ENCODE data around the gene FYB2. TPM values are rescaled to one million over a fixed set of nuclear protein-coding genes. Genes with fewer than 3 reads are reported as not detected.

FYB2 gene
- total RNA-seq, 2 donors from 2014 or later: not detected

DNA sequence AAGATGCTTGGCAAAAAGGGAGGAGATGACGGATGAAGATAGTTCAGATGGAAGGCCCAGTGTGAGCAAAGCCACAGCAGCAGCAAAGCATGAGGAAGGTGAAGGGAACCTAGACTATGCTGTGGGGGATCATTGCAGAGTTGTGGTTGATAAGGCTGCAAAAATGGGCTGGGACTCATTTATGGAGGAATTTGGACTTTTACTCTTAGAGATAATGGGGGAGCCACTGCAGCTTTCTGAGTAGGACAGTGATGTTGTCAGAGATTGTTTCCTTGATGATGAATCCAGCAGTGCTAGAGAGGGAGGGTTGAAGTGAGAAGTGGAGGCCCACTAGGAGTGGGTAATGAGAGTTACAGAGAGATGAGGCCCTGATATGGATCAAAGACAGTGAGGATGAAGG, 33.3 kb upstream of the FYB2 start:
- no peaks in the 10 kb centered on the region for H3K36me3 ChIP-seq
- H3K9me3 ChIP-seq: no peaks in the 10 kb centered on the region
- TF ChIP-seq, protein P1, sequence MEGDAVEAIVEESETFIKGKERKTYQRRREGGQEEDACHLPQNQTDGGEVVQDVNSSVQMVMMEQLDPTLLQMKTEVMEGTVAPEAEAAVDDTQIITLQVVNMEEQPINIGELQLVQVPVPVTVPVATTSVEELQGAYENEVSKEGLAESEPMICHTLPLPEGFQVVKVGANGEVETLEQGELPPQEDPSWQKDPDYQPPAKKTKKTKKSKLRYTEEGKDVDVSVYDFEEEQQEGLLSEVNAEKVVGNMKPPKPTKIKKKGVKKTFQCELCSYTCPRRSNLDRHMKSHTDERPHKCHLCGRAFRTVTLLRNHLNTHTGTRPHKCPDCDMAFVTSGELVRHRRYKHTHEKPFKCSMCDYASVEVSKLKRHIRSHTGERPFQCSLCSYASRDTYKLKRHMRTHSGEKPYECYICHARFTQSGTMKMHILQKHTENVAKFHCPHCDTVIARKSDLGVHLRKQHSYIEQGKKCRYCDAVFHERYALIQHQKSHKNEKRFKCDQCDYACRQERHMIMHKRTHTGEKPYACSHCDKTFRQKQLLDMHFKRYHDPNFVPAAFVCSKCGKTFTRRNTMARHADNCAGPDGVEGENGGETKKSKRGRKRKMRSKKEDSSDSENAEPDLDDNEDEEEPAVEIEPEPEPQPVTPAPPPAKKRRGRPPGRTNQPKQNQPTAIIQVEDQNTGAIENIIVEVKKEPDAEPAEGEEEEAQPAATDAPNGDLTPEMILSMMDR (IDR thresholded peaks at IDR 0.05): no peak
- ATAC-seq (ENCODE audit: insufficient number of reproducible peaks, low FRiP score, low read depth) (no peak), DNase-seq (ENCODE audit: low spot score) (no peak)
- no peak overlapping the region for H3K27ac ChIP-seq
- H3K4me1 ChIP-seq (ENCODE audit: control insufficient read depth in 1 of 2, low read depth in 2 of 2): no peaks in the 10 kb centered on the region
- H3K4me3 ChIP-seq: no peak overlapping the region
- no peaks in the 10 kb centered on the region for H3K27me3 ChIP-seq (replicated peaks; ENCODE audit: insufficient read depth)

DNA sequence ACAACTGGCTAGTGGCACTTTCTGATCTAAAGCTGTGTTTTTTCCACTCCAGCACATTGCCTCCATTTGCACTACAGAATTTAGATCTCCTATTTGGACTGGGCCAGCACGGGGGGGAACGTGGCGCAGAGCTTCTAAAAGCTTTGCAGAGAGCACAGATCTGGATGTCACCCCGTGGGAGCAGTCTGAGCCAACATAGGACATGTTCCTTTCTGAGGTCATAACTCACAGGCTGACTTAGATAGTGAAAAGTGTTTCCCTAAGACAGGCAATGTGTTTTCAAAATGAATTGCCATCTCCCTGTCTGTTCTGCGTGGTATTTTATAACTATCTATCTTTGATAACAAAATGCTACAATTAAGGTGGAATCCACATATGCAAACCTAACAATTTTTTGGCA, 31.7 kb upstream of the FYB2 start:
- Histone ChIP-seq H3K27me3 (replicated peaks; ENCODE audit: insufficient read depth) (no peaks in the 10 kb centered on the region), H3K36me3 (no peaks in the 10 kb centered on the region), H3K27ac (no peak overlapping the region), H3K4me3 (no peak overlapping the region), H3K4me1 (ENCODE audit: control insufficient read depth in 1 of 2, low read depth in 2 of 2) (no peaks in the 10 kb centered on the region), H3K9me3 (no peaks in the 10 kb centered on the region)
- DNase-seq (ENCODE audit: low spot score) (no peak), ATAC-seq (ENCODE audit: insufficient number of reproducible peaks, low FRiP score, low read depth) (no peak)
- TF ChIP-seq, protein P1 (IDR thresholded peaks at IDR 0.05): no peak

- Histone ChIP-seq H3K36me3 (no peaks in the 10 kb centered on the region), H3K27me3 (replicated peaks; ENCODE audit: insufficient read depth) (no peaks in the 10 kb centered on the region), H3K9me3 (no peaks in the 10 kb centered on the region), H3K27ac (no peak overlapping the region), H3K4me1 (ENCODE audit: control insufficient read depth in 1 of 2, low read depth in 2 of 2) (no peaks in the 10 kb centered on the region), H3K4me3 (no peak overlapping the region)
- no peak for ATAC-seq (ENCODE audit: insufficient number of reproducible peaks, low FRiP score, low read depth)
- DNase-seq (ENCODE audit: low spot score): no peak
- TF ChIP-seq, protein P1 (IDR thresholded peaks at IDR 0.05): no peak
Observed at GRCh38 chr1:56850411-56850810, 31.2 kb upstream of the FYB2 start.

GRCh38 chr1:56849750-56850149, 30.5 kb upstream of the FYB2 start:
- ATAC-seq (ENCODE audit: insufficient number of reproducible peaks, low FRiP score, low read depth) (no peak), DNase-seq (ENCODE audit: low spot score) (no peak)
- Histone ChIP-seq H3K4me1 (ENCODE audit: control insufficient read depth in 1 of 2, low read depth in 2 of 2) (no peaks in the 10 kb centered on the region), H3K36me3 (no peaks in the 10 kb centered on the region), H3K27me3 (replicated peaks; ENCODE audit: insufficient read depth) (no peaks in the 10 kb centered on the region), H3K9me3 (no peaks in the 10 kb centered on the region), H3K4me3 (no peak overlapping the region), H3K27ac (no peak overlapping the region)
- TF ChIP-seq, protein P1 (IDR thresholded peaks at IDR 0.05): no peak

DNA sequence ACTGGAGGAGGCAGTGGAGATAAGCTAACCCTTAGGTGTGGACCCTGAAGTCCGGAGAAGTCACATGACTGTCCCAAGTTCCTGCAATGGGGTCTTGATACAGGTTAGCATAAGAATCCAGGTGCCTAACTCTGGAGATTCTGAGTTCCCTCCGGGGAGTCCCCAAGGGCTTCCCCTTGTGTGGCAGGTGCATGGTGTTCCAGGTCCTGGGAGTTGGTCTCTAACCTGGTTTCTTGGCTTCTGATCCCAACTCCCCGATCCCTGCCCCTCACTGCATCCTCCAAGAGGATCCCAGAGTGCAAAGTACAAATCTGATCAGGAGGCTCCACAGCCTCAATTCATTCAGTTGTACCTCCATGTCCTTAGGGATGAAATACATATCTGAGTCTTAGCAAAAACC, 26.1 kb upstream of the FYB2 start:
- Histone ChIP-seq H3K4me3 (no peak overlapping the region), H3K36me3 (no peaks in the 10 kb centered on the region), H3K27ac (no peak overlapping the region), H3K4me1 (ENCODE audit: control insufficient read depth in 1 of 2, low read depth in 2 of 2) (no peaks in the 10 kb centered on the region), H3K9me3 (no peaks in the 10 kb centered on the region), H3K27me3 (replicated peaks; ENCODE audit: insufficient read depth) (no peaks in the 10 kb centered on the region)
- DNase-seq (ENCODE audit: low spot score): no peak
- ATAC-seq (ENCODE audit: insufficient number of reproducible peaks, low FRiP score, low read depth): no peak
- TF ChIP-seq, protein P1 (IDR thresholded peaks at IDR 0.05): no peak
